ENCODE results near the gene L2HGDH. TPM values are rescaled to one million over a fixed set of nuclear protein-coding genes. Genes with fewer than 3 reads are reported as not detected.
A peak's percentile ranks its signal among the peaks of the same experiment; 100 is the strongest.

L2HGDH gene
- total and polyA plus RNA-seq, 10 of the 15 experiments (the other 5 are each of a cell fraction or from before 2014, with no cell fraction given) = 2.6 to 18.3 (median 13.5) TPM

DNA sequence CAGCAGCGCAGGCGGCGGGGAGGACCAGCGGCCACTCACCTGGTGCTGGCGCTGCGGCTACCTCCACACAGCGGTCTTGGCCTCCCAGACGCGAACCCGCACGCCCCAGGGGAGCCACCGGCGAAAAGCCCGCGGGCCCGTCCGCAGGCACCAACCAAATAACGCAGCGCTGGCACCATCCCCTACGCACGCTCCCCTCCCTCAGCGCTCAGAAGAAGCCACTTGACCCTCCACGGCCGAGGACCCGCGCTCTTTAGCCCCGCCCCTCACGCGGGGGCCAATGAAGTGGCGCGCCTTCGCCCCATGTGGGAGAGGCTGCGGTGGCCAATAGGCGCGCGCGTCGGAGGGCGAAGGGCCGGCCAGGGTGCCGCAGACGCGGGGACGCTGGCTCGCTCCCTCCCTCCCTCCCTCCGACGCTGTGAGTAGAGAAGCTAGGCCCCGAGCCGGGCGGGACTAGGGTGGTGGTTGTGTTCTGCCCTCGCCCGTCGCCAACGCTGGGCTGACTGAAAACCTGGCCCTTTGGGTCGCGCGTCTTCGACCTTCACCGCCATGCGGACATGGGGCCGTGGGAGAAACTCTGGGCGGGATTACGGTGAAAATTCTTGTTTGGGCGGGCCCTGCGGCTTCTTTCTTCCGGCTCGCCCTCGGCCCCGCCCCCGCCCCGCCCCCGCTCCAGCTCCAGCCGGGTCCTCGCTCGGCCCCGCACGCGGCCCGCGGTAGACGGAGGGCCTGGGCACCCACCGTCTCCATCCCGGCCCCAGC, at the start of gene L2HGDH, which contains the start of gene DMAC2L (continued):
- TF ChIP-seq RELA (IDR thresholded peaks at IDR 0.05; ENCODE audit: borderline replicate concordance, partially characterized antibody) = peak; percentile 25
- peak; percentile 57 for TF ChIP-seq RUNX3 (IDR thresholded peaks at IDR 0.05; ENCODE audit: low read length)
- peak; percentile 52; the same call in 1 of the 2 replicates for TF ChIP-seq SIN3A (IDR thresholded peaks at IDR 0.05; ENCODE audit: low read depth, low read length)
- TF ChIP-seq POU2F2 (IDR thresholded peaks at IDR 0.05; ENCODE audit: borderline replicate concordance, low read depth, low read length) = peak; percentile 26; the same call in 1 of the 3 replicates
- no peak for TF ChIP-seq SMAD1 (IDR thresholded peaks at IDR 0.05; ENCODE audit: low read depth, partially characterized antibody)
- TF ChIP-seq, protein P1, sequence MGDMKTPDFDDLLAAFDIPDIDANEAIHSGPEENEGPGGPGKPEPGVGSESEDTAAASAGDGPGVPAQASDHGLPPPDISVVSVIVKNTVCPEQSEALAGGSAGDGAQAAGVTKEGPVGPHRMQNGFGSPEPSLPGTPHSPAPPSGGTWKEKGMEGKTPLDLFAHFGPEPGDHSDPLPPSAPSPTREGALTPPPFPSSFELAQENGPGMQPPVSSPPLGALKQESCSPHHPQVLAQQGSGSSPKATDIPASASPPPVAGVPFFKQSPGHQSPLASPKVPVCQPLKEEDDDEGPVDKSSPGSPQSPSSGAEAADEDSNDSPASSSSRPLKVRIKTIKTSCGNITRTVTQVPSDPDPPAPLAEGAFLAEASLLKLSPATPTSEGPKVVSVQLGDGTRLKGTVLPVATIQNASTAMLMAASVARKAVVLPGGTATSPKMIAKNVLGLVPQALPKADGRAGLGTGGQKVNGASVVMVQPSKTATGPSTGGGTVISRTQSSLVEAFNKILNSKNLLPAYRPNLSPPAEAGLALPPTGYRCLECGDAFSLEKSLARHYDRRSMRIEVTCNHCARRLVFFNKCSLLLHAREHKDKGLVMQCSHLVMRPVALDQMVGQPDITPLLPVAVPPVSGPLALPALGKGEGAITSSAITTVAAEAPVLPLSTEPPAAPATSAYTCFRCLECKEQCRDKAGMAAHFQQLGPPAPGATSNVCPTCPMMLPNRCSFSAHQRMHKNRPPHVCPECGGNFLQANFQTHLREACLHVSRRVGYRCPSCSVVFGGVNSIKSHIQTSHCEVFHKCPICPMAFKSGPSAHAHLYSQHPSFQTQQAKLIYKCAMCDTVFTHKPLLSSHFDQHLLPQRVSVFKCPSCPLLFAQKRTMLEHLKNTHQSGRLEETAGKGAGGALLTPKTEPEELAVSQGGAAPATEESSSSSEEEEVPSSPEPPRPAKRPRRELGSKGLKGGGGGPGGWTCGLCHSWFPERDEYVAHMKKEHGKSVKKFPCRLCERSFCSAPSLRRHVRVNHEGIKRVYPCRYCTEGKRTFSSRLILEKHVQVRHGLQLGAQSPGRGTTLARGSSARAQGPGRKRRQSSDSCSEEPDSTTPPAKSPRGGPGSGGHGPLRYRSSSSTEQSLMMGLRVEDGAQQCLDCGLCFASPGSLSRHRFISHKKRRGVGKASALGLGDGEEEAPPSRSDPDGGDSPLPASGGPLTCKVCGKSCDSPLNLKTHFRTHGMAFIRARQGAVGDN (IDR thresholded peaks at IDR 0.05) = peak; percentile 91
- TF ChIP-seq, protein P2, sequence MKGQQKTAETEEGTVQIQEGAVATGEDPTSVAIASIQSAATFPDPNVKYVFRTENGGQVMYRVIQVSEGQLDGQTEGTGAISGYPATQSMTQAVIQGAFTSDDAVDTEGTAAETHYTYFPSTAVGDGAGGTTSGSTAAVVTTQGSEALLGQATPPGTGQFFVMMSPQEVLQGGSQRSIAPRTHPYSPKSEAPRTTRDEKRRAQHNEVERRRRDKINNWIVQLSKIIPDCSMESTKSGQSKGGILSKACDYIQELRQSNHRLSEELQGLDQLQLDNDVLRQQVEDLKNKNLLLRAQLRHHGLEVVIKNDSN (IDR thresholded peaks at IDR 0.05; ENCODE audit: borderline replicate concordance, extremely low read length, insufficient read depth, low read depth, low read length) = peak; percentile 88
- TF ChIP-seq TCF12 (IDR thresholded peaks at IDR 0.05; ENCODE audit: low read depth, low read length) = 0 out of 2 replicates have a peak, but pooled peaks have one; percentile 27
- no peak for TF ChIP-seq SREBF1 (IDR thresholded peaks at IDR 0.05; ENCODE audit: low read length)
- TF ChIP-seq TAF1 (IDR thresholded peaks at IDR 0.05; ENCODE audit: borderline replicate concordance, low read depth, low read length) = peak; percentile 74; the same call in 1 of the 2 replicates
- TF ChIP-seq MLLT1 (IDR thresholded peaks at IDR 0.05) = 0 out of 2 replicates have a peak, but pooled peaks have one; percentile 27
- TF ChIP-seq NFYB (IDR thresholded peaks at IDR 0.05; ENCODE audit: insufficient read depth, low read depth, low read length) = peak; percentile 55; the same call in 1 of the 2 replicates
- peak; percentile 89 for TF ChIP-seq PML (IDR thresholded peaks at IDR 0.05; ENCODE audit: low read length)
- peak; percentile 76; the same call in 1 of the 2 replicates for TF ChIP-seq NBN (IDR thresholded peaks at IDR 0.05)
- TF ChIP-seq MXI1 (IDR thresholded peaks at IDR 0.05; ENCODE audit: low read depth, low read length) = peak; percentile 59; the same call in 1 of the 2 replicates
- TF ChIP-seq RFX5 (IDR thresholded peaks at IDR 0.05; ENCODE audit: low read depth, low read length) = 0 out of 2 replicates have a peak, but pooled peaks have one; percentile 27
- peak; percentile 32 for TF ChIP-seq MEF2B (IDR thresholded peaks at IDR 0.05; ENCODE audit: partially characterized antibody, poor library complexity, severe bottlenecking)
- peak; percentile 79 for TF ChIP-seq GATAD2B (conservative IDR thresholded peaks at IDR 0.05; ENCODE audit: low read depth)
- TF ChIP-seq TCF7 (IDR thresholded peaks at IDR 0.05; ENCODE audit: borderline replicate concordance) = no peak
- TF ChIP-seq ELK1 (IDR thresholded peaks at IDR 0.05; ENCODE audit: low read depth, low read length) = no peak
- peak; percentile 69 for TF ChIP-seq IKZF1 (conservative IDR thresholded peaks at IDR 0.05)
- no peak for TF ChIP-seq MTA3 (IDR thresholded peaks at IDR 0.05; ENCODE audit: borderline replicate concordance, low read length)
- TF ChIP-seq CBFB (IDR thresholded peaks at IDR 0.05; ENCODE audit: low read depth) = 0 out of 2 replicates have a peak, but pooled peaks have one; percentile 60
- TF ChIP-seq RBBP5 (conservative IDR thresholded peaks at IDR 0.05) = 0 out of 2 replicates have a peak, but pooled peaks have one; percentile 39
